Amniotic epithelial cell (primary cell): ENCODE measurements around the gene HOTAIR.

Experiments
- DNase-seq: peaks from one replicate; pipeline ENCODE4 v3.0.0-alpha.2; 2010; ENCODE audit warnings: low read depth

HOTAIR gene

DNA sequence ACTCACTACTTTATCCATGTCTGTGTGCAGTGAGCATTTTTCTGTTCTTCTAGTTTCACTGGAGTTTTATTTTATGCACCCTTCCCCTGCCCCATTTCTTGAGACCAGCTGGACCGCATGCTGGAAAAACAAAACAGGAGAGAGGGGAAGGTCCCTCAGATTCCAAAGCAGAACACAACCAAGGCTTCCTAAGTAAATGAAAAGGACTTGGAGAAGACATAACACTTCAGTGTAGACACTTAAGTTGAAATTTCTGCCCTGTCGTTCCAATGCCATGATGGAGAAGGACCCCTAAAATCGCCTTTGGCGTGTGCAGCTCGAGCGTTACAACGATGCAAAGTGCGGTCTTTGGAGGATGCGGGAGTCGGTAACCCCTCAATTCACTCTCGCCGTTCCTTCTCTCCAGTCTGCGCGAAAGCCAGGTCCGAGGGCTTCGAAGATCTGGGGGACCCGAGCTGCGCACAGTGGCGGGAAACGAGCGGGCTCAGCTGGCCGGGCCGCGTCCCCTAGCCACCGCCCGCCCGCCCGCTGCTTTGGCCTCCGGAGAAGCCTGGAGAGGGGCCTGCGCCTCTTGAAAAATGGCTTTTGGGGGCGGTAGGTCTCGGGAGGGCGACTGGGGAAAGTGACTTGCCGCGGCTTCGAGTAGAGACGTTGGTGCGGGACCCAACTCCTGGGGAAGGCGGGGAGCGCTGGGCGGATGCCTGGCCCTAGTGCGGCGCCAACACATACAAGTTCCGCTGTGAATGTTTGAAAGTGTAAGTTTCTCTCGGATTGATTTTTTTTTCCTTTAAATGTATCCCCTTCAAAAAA, 47.3 kb downstream of the HOTAIR start:
- DNase-seq: no peak

DNA sequence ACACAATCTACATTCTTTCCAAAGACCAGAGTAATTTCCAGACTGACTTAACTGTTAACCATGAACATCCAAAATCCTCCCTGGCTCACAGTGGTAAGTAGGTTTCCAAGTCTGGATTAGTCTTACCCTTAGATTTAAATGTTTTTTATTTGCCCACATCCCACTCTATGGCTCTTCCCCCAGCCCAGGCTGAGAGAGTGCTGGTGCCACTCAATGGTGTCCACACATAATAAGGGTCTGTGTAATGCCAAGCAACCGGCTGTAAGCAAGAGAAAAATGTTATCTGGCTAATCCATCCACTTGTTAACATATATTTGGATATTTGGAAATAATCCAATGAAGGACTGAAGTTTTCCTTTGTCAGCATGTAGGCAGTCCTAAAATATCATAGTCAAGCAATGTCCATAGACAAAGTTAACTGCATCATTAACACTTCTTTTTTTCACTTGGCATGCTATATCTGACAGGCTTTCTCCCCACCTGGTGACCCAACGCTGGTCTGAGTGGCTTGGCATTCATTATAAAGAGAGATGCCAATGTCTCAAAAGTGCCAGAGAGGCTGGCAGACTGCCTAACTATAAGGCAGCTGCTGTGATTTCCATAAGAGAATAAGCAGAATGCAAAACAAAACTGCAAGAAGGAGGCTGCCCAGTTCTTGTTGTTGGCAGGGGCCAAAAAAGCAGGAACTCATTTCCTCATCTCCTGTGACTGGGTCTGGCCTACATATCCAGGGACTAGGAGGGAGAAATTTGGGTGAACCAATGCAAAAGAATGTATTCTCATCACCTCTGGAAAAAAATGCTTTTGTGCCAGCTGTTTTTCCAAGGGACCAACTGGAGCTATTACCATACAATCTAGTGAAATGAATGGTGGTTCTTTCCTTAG, 50.0 kb downstream of the HOTAIR start:
- DNase-seq: no peak

DNA sequence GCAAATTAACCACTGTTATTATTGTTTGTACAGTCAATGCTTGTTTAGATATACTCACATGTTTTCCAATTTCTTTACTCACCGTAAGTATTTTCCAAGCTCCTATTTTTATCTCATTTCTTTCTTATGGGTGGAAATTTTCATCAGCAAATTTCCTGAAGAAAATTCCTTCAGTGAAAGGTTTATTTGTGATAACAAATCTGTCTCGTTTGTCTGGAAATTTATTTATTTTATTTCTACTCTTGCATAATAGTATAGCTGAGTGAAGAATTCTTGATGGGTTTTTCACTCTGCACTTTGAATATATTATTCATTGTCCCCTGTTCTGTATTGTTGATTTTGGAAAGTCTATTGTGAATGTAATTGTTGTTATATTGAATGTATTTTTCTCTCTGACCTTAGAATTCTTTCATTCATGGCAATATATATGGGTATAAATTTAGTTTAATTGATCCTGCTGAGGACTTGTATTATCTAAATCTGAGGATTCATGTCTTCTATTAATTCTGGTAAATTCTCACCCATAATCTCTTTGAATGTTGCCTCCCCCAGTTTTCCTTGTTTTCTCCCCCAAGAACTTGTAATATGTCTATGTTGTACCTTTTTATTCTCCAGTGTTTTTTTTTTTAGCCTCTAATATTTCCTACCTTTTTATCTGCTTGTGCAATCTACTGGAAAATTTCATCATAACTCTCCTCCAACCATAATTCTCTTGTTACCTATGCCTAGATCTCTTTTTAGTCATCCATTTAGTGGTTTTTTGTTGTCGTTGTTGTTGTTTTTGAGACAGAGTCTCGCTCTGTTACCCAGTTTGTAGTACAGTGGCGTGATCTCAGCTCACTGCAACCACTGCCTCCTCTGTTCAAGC, 57.7 kb downstream of the HOTAIR start:
- no peak for DNase-seq
